GM21723 (cell line): ENCODE measurements around the gene KLRK1.
"Not testable (repeated sequence)": the region's sequence is repeated elsewhere in the genome, so short reads cannot be mapped to it uniquely, and the experiment has no call there.

Experiments used
- ATAC-seq: cut with Tn5 transposase; IDR thresholded peaks from one replicate; pipeline ENCODE4 v1.9.1; 2021; ENCODE audit warnings: mild to moderate bottlenecking, moderate library complexity; ENCODE audit not compliant: unreplicated experiment

The KLRK1 gene

DNA sequence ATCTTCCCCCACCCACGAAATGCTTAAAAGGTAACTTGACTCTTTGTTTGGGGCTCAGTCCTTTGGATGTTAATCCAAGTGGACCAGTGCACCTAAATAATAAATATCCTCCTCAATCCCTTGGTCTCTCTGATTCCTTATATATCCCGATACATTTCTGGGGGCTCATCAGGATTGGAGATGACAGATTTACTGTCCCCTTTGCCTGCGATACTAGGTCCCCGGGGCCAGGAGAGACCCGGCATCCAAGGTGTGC, 26.3 kb downstream of the KLRK1 start:
- no peak for ATAC-seq

DNA sequence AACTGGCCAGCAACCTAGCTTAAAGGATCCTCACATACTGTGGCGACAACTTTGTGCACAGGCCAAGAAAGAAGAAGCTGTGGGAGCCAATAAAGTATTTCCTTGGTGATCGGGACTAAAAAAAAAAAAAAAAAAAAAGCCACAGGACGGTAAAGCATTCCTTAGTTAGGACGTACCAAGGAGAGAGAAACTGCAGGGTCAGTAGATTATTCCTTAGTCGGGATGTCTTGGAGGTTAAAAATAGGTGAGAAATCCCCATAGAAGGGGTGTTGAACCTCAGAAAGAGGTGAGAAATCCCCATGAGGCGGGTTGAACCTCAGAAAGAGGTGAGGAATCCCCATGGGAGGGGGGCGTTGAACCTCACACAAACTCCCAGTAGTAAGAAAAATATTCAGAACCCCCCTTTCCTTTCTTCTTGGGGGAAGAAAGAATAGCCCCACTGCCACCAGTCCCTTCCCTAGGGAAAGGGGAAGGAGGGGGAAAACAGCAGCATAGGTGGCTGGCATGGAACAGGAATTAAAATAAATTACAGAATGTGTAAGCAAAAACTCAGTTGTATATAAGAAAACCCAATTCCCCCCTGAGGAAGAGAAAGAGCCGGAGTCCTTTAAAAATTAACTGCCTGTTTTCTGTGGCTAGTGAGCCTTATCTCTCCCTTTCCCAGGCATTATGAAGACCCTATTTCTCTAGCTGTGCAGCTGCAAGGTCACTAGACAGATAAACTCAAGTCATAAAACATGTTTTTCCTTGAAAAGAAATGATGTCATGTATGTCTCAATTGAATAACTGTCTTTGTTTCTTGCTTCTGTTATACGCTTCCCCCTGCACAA, 26.8 kb downstream of the KLRK1 start:
- ATAC-seq, result no peak

DNA sequence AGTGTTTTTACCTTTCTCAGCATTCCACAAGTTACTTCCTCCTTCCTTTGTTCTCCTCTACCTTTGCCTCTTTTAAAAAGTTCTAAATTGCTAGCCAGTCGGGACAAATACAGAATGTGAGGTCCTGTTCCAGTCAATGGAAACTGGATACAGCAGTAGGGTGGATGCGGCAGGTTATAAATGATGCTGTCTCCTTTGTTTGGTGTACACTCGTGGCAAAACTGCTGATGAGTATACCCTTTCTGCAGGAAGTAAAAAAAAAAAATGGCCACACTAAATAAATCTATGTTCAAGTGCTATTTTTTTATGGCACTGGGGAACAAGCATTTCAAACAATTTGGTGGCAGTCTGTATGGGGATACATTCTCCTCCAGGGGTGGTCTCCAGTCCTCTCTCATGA, 27.5 kb downstream of the KLRK1 start:
- ATAC-seq, result no peak

DNA sequence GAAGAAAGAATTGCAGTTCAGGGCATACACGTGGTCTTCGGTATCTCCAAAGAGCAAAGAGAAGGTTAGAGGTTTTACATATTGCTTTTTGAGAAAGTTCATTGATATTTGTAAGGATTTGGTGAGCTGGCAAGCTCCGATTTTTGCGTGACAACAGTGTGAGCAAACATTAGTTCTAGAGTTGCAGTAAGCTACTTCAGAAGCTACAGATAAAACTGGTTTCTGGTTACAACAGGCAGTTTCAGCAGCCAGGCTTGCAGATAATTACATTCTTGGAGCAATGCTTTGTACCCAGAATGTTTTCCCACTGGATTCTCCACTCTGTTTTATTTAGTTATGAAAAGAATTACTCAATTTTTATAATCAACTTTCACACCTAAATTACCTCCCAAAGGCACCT, 28.2 kb downstream of the KLRK1 start:
- ATAC-seq, result no peak

DNA sequence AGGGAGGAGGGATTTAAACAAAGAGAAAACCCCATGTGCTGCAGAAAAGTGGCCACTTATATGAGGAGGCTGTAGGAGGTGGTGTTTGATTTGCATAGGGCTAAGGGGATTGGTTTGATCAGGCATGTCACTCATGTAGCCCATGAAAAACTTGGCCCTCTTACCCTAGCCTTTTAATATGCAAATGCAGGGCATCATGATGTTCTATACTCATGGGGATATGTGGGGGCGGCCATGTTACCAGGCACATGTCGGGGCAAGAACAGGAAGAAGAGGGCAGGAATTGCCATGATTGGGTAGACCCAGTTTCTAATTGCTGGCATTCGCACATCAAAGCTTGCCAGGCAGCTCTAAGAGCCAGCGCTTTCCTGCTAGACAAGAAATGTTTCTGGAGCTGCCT, 28.8 kb downstream of the KLRK1 start:
- ATAC-seq, result no peak

DNA sequence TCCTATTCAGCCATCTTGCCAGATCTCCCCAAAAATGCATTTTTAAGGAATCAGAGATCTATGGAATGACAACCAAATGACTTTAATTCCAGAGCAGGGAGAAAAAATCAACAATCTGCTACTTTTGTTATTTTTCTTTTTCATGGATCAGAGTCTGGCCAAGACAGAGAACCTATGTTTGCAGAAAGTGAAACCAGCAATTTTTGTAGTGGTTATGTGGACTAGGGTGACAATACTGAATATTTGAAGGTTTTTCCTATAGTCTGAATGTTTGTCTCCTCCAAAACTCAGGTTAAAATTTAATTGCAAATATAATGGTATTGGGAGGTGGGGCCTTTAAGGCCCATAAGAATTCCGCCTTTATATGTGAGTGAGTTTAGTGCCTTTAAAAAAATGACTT, 30.9 kb downstream of the KLRK1 start:
- no peak for ATAC-seq

DNA sequence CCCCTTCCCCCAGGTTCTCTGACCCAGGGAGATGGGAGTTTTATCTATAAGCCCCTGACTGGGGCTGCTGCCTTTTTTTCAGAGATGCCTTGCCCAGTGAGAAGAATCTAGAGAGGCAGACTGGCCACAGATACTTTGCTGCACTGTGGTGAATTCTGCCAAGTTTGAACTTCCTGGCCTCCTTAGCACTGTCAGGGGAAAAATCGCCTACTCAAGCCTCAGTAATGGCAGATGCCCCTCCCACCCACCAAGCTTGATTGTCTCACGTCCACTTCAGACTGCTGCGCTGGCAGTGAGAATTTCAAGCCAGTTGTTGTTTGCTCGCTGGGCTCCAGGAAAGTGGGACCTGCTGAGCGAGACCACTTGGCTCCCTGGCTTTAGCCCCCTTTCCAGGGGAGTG, 31.7 kb downstream of the KLRK1 start:
- ATAC-seq, result no peak

DNA sequence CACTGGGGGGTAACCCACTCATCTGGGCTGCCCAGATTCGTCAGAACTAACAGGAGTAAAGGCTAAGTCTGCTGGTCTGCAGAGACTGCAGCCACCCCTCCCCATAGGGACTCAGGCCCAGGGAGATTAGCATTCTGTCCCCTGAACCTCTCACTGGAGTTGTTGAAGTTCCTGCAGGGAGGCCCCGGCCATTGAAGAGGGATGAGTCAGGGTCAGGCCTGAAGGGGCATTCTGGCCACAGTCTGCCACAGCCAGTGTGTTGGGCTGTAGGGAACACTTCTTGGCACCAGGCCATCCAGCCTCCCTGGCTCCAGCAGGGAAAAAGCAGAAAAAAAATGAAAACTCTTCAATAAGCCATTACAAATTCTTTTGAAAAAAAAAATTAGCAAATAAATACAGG, 35.3 kb downstream of the KLRK1 start:
- no peak for ATAC-seq

DNA sequence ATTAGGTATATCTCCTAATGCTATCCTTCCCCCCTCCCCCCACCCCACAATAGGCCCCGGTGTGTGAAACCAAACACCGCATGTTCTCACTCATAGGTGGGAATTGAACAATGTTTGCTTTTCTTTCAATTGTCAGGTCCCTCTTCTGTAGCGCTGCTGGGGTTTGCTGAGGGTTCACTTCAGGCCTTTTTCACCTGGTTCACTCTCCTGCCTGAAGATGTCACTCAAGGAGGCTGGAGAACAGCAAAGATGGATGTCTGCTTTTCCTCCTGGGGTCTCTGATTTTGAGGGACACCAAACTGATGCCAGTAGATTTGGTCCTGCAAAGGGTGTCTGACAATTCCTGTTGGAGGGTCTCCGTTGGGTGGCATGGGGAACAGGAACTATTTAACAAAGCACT, 35.8 kb downstream of the KLRK1 start:
- ATAC-seq, result no peak

DNA sequence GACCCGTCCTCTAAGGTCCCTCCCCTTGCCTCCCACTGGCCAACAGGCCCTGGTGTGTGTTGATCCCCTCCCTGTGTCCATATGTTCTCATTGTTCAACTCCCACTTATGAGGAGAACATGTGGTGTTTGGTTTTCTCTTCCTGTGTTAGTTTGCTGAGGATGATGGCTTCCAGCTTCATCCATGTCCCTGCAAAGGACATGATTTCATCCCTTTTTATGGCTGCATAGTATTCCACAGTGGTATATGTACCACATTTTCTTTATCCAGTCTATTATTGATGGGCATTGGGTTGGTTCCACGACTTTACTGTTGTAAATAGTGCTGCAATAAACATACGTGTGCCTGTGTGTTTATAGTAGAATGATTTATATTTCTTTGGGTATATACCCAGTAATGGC, 38.4 kb downstream of the KLRK1 start:
- not testable (repeated sequence) for ATAC-seq

DNA sequence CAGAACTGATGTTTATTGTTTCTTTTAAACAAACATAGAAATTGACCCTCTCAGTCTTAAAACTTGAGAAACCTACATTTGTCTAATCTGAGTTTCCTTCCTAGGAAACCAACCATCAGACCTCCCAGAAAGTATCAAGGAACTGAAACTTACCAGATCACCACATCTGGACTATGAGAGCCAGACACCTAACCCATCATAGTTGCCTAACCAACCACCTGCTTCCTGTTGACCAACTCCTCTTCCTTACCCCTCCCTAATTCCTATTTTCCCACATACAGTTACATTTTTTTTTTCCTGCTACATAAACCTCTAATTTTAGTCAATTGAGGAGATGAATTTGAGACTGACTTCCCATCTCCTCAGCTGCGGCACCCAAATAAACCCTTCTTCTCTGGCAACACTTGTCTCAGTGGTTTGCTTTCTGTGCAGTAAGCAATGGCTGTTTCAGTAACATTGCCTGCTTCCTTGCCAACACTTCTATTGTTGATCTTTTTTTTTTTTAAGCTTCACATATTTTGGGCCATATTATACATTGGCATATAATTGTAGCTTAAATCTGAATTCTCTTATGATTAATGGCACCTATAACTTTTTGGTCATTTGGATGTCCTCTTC, 47.8 kb downstream of the KLRK1 start:
- no peak for ATAC-seq

DNA sequence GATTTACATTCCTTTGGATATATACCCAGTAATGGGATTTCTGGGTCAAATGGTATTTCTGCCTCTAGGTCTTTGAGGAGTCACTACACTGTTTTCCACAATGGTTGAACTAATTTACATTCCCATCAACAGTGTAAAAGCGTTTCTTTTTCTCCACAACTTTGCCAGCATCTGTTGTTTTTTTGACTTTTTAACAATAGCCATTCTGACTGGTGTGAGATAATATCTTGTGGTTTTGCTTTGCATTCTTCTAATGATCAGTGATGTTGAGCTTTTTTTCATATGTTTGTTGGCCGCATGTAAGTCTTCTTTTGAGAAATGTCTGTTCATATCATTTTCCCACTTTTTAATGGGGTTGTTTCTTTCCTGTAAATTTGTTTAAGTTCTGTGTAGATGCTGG, 48.9 kb downstream of the KLRK1 start:
- ATAC-seq, result not testable (repeated sequence)

DNA sequence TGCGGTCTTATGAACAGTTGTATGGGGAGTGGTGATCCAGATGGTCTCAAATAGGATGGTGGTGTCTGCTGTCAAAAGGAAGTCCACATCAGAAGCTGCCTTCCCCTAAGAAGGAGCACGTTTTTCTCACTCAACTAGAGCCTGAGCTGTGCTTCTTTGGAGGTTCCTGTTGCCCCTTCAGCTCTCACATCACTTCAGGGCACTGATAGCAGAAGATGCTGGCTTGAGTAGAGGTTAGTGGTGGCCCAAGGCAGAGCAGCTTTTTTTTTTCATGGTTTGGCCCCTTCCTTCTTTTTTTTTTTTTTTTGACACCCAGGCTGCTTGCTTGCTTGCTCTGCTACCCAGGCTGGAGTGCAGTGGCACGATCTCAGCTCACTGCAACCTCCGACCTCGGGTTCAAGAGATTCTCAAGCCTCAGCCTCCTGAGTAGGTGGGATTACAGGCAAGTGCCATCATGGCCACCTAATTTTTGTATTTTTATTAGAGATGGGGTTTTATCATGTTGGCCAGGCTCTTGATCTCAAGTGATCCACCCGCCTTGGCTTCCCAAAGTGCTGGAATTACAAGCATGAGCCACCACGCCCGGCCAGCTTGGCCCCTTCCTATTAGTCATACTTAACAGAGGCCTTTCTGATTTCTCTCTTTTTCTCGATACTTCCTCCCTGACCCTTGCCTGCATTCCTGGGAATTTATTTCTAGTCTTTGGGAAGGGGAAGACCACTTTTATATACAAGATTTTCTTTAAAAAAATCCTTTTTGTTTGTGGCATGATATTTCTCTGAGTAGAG, 50.6 kb downstream of the KLRK1 start:
- ATAC-seq, result no peak

DNA sequence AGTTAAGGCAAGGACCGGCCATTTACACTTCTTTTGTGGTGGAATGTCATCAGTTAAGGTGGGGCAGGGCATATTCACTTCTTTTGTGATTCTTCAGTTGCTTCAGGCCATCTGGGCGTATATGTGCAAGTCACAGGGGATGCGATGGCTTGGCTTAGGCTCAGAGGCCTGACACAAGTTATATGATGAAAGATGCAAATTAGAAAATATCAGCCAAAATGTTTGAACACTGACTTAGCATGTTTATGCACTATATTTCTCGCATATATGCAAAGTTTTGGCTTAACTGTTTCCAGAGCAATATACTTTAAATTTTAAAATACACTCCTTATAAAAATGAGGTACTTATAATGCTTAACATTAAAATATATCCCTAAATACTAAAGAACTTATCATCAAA, 51.4 kb downstream of the KLRK1 start:
- not testable (repeated sequence) for ATAC-seq

DNA sequence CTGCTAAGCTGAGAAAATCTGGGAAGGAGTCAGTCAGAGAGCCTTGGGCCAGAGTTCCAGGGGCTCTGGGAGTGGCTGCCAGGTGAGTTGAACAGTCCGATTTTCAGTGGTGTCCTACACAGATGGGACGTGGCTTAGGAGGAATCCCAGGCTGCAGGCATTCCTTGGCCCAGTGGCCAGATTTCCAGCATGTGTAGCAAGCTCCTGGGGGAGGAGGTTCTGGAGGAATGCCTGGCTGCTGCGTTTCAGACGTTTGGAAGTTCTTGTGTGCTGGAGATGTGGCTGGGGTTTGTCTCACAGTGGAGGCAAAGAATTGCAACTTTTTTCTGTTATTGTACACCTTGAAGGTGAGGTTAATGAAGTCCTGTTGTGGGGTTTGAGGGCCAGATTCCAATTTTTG, 53.6 kb downstream of the KLRK1 start:
- not testable (repeated sequence) for ATAC-seq

DNA sequence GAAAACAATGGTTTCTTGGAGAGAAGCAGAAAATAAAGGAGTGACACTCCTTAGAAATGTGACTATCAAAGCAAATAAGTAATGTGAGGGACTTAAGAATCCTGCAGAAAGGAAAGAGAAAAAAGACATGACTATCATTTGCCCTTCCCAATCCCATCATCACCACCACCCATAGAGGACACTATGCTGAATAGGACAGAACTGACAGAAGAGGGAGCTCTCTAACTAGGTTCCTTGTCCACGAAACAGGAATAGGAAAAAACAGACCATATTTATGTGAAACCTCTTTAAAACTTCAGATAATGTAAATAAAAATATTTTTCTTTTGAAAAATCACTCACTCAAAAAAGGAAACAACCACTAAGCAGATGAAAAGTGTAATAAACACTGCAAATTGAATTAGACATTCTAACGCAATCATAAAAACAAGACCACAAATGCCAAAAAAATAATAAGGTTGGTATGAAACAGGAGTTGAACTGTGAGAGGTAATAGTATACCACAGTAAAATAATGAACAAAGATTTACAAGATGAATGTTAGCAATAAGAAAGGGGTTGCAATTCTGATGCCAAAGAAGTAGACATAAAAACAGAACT, 58.1 kb downstream of the KLRK1 start:
- ATAC-seq, result no peak

DNA sequence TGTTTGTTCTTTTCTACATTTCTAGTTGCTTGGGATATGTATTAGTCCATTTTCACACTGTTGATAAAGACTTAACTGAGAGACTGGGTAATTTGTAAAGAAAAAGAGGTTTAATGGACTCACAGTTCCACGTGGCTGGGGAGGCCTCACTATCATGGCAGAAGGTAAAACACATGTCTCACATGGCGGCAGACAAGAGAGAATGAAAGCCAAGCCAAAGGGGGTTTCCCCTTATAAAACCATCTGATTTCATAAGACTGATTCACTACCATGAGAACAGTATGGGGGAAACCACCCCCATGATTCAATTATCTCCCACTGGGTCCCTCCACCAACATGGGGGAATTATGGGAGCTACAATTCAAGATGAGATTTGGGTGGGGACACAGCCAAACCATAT, 61.1 kb downstream of the KLRK1 start:
- not testable (repeated sequence) for ATAC-seq
